CD4-positive, alpha-beta T cell treated with Interleukin-4 for 1 hour (primary cell): ENCODE results near the gene LRRK2.
"Not testable (repeated sequence)": the region's sequence is repeated elsewhere in the genome, so short reads cannot be mapped to it uniquely, and the experiment has no call there.

ENCODE experiments used
- DNase-seq, 2 donors: peaks; one replicate each; pipeline ENCODE4 v3.0.0-alpha.2; 2020 to 2022

The LRRK2 gene

GRCh38 chr12:40215982-40216381 lies 8.8 kb upstream of the LRRK2 start:
- DNase-seq, result no peak

GRCh38 chr12:40216516-40217288 lies 8.1 kb upstream of the LRRK2 start:
- no peak for DNase-seq

GRCh38 chr12:40219760-40220159 lies 5.0 kb upstream of the LRRK2 start:
- no peak for DNase-seq

- no peak for DNase-seq
Observed at GRCh38 chr12:40222247-40222646, 2.5 kb upstream of the LRRK2 start.

- DNase-seq, result no peak
Observed at GRCh38 chr12:40223646-40224045, 1.2 kb upstream of the LRRK2 start.

GRCh38 chr12:40225337-40225983 lies 663 bp downstream of the LRRK2 start:
- no peak for DNase-seq

GRCh38 chr12:40225984-40226602 lies 1.3 kb downstream of the LRRK2 start:
- no peak for DNase-seq

- DNase-seq, result peak in 1 of 2 donors; percentile 52
Observed at GRCh38 chr12:40226705-40227104, 1.9 kb downstream of the LRRK2 start.

- DNase-seq, result no peak
Observed at GRCh38 chr12:40227447-40227846, 2.6 kb downstream of the LRRK2 start.

- DNase-seq, result no peak
Observed at GRCh38 chr12:40228727-40229126, 3.9 kb downstream of the LRRK2 start.

- no peak for DNase-seq
Observed at GRCh38 chr12:40229690-40230651, 5.2 kb downstream of the LRRK2 start.

- no peak for DNase-seq
Observed at GRCh38 chr12:40232602-40233001, 7.8 kb downstream of the LRRK2 start.

GRCh38 chr12:40233741-40234367 lies 9.1 kb downstream of the LRRK2 start:
- no peak for DNase-seq

- DNase-seq, result no peak
Observed at GRCh38 chr12:40236357-40236850, 11.6 kb downstream of the LRRK2 start.

- DNase-seq, result no peak
Observed at GRCh38 chr12:40238266-40238902, 13.6 kb downstream of the LRRK2 start.

GRCh38 chr12:40238979-40239378 lies 14.2 kb downstream of the LRRK2 start:
- DNase-seq, result no peak

GRCh38 chr12:40240779-40241178 lies 16.0 kb downstream of the LRRK2 start:
- no peak for DNase-seq

GRCh38 chr12:40241741-40242140 lies 16.9 kb downstream of the LRRK2 start:
- DNase-seq, result no peak

- not testable (repeated sequence) for DNase-seq
Observed at GRCh38 chr12:40244526-40245156, 19.8 kb downstream of the LRRK2 start.

GRCh38 chr12:40248034-40248433 lies 23.2 kb downstream of the LRRK2 start:
- no peak for DNase-seq
